D341Med (cell line): ENCODE results near the gene SMIM13.
A peak's percentile ranks its signal among the peaks of the same experiment; 100 is the strongest.
"Not testable (repeated sequence)": the region's sequence is repeated elsewhere in the genome, so short reads cannot be mapped to it uniquely, and the experiment has no call there.

Experiments
- DNase-seq: peaks from one replicate; pipeline ENCODE4 v3.0.0; 2012; ENCODE audit warnings: low spot score

Gene SMIM13

DNA sequence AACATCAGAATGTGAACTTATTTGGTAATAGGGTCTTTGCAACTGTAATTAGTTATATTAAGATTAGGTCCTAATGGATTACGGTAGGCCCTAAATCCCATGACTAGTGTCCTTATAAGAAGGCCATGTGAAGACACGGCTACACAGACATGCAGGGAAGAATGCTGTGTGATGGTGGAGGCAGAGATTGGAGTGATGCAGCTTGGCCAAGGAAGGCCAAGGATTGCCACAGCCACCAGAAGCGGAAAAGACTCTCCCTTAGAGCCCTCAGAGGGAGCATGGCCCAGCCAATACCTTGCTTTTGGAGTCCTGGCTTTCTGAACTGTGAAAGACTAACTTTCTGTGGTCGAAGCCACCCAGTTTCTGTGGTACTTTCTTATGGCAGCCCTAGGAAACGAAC lies 9.7 kb upstream of the SMIM13 start:
- no peak for DNase-seq

DNA sequence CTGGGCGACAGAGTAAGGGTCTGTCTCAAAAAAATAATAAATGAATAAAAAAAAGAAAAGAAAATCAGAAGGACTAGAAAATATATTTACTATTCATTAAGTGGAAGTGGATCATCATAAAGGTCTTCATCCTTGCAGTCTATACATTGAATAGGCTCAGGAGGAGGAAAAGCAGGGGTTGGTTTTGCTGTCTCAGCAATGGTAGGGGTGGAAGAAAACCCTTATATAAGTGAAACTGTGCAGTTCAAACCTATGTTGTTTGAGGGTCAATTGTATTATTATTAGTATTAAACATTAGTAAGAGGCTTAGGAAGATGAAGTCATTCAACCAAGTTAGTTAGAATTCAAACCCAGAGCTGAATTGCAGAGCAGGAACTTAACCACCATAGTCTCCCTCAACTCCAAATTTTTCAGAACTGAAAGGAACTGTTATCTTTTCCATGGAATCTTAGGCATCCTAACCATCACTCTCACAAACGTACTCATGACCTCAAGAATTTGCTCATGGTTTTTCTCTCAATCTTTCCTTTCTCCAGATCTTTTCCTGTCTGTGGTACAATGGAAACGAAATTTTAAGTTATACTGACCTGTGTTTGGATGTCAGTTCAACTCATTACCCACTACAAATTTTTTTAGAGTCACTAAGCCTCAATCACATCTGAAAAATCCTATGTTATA lies 7.7 kb upstream of the SMIM13 start:
- DNase-seq = no peak

- DNase-seq = not testable (repeated sequence)
Measured at GRCh38 chr6:11087141-11087812, 6.4 kb upstream of the SMIM13 start.

- no peak for DNase-seq
Measured at GRCh38 chr6:11089695-11090094, 3.9 kb upstream of the SMIM13 start.

DNA sequence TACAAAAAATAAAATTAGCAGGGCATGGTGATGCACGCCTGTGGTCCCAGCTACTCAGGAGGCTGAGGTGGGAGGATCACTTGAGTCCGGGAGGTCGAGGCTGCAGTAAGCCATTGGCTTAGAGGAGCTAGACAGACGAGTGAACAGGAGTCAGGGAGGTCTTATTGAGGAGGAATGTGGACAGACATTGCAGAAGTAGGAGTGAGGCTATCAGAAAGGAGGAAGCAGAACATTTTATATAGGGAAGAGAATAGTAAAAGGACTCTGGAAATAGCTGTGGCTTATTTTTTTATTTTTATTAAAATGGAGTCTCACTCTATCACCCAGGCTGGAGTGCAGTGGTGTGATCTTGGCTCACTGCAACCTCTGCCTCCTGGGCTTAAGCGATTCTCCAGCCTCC lies 2.5 kb upstream of the SMIM13 start:
- not testable (repeated sequence) for DNase-seq

- no peak for DNase-seq
Measured at GRCh38 chr6:11092668-11093375, 812 bp upstream of the SMIM13 start.

- no peak for DNase-seq
Measured at GRCh38 chr6:11093376-11093625, 333 bp upstream of the SMIM13 start.

- DNase-seq = peak; percentile 50
Measured at GRCh38 chr6:11094411-11094851, 797 bp downstream of the SMIM13 start.

- DNase-seq = no peak
Measured at GRCh38 chr6:11094941-11095340, 1.3 kb downstream of the SMIM13 start.

DNA sequence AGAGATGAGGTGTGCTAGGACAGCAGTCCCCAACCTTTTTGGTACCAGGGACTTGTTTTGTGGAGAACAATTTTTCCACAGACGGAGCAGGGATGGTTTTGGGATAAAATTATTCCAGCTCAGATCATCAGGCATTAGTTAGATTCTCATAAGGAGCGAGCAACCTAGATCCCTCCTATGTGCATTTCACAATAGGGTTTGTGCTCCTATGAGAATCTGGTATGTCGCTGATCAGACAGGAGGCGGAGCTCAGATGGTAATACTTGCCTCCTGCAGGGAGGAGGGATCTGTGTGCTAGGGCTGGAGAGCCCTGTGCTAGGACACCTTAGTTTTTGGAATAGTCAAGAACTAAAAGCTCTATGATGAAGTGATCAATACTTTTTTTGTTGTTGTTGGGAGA lies 2.5 kb downstream of the SMIM13 start:
- DNase-seq = peak; percentile 60

- no peak for DNase-seq
Measured at GRCh38 chr6:11097476-11097875, 3.8 kb downstream of the SMIM13 start.

DNA sequence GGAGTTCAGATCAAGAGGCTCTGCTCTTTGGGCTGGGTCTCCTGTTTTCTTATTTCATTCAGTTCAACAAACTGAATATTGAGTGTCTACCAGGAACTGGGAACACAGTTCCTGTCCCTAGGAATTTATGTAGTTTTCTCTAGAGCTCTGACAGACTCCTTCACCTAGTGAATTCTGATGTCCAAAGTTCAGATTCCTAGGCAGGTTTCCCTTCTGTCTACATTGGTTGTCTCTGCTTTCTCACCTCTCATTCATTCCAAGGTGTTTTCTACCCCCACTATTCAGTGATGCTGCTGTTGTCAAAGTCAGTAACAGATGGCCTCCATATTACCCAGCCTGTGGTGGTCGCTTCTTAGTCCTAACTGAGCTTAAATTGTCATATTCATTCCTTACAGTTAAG lies 4.4 kb downstream of the SMIM13 start:
- DNase-seq = no peak

GRCh38 chr6:11101417-11101816 lies 7.8 kb downstream of the SMIM13 start:
- DNase-seq = no peak

- DNase-seq = no peak
Measured at GRCh38 chr6:11103065-11103464, 9.4 kb downstream of the SMIM13 start.

DNA sequence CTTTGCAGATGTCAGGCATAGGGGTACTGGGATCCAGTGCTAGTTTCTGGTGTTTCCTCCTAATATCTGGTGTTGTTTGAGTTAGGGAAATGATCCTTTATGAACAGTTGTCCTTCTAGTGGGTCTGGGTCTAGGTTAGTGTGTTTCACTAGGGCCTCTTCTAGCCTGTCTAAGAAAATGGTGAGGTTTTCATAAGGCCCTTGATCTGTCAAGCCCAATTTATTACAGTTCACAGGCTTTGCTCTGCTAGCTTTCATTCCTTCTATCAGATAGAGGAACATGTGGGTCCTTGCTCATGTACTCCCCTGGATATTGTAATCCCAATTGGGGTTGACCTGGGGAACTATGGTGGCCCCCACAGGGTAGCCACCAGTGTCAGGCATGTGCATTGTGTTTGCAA lies 15.1 kb downstream of the SMIM13 start:
- no peak for DNase-seq

- no peak for DNase-seq
Measured at GRCh38 chr6:11110921-11111768, 17.5 kb downstream of the SMIM13 start, which contains the start of gene ERVFRD-1. TSS of gene ERVFRD-1 (minus strand) at chr6:11111725. CDS start at chr6:11105310, 6,415 bp downstream.

- no peak for DNase-seq
Measured at GRCh38 chr6:11111769-11112437, 18.3 kb downstream of the SMIM13 start.

GRCh38 chr6:11113038-11113437 lies 19.4 kb downstream of the SMIM13 start:
- no peak for DNase-seq

DNA sequence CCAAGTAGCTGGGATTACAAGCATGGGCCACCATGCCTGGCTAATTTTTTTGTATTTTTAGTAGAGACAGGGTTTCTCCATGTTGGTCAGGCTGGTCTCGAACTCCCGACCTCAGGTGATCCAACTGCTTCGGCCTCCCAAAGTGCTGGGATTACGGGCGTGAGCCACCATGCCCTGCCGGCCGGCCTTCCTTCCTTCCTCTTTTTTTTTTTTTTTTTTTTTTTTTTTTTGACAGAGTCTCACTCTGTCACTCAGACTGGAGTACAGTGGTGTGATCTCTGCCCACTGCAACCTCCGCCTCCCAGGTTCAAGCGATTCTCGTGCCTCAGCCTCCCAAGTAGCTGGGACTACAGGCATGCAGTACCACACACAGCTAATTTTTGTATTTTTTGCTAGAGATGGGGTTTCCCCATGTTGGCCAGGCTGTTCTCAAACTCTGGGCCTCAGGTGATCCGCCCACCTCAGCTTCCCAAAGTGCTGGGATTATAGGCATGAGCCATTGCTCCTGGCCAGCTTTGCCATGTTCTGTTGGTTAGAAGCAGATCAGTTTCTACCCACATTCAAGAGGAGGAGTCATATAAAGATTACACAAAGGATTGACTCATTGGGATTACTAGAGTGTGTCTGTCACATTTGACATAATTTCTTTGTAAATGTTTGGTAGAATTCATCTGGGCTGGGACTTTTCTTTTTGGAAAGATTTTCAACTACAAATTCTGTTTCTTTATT lies 22.3 kb downstream of the SMIM13 start:
- DNase-seq = not testable (repeated sequence)

GRCh38 chr6:11120271-11121005 lies 26.8 kb downstream of the SMIM13 start:
- no peak for DNase-seq
